HG03575 (cell line): ENCODE measurements around the gene FTH1.

Source experiments
- ATAC-seq: cut with Tn5 transposase; IDR thresholded peaks from one replicate; pipeline ENCODE4 v1.9.1; 2021; ENCODE audit not compliant: unreplicated experiment, insufficient number of reproducible peaks, low FRiP score; ENCODE audit errors: extremely low read depth

The FTH1 gene

DNA sequence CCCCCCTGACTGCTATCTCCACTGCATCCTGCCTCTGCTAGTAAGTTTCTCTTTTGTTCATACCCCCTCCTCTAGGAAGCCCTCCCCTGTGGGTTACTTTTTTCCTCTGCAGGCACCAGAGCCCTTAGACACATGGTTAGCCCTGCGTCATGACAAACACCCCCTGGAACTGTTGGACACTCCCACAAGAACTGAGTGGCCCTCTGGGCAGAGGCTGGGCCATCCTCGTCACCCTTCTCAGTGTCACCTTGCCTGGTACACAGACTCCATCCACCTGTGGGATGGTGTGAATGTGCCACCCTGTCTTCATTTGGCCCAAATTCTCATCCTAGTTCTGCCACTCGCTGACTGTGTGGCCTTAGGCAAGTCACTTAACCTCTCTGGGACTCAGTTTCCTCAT lies 46.0 kb downstream of the FTH1 start:
- ATAC-seq, result no peak

DNA sequence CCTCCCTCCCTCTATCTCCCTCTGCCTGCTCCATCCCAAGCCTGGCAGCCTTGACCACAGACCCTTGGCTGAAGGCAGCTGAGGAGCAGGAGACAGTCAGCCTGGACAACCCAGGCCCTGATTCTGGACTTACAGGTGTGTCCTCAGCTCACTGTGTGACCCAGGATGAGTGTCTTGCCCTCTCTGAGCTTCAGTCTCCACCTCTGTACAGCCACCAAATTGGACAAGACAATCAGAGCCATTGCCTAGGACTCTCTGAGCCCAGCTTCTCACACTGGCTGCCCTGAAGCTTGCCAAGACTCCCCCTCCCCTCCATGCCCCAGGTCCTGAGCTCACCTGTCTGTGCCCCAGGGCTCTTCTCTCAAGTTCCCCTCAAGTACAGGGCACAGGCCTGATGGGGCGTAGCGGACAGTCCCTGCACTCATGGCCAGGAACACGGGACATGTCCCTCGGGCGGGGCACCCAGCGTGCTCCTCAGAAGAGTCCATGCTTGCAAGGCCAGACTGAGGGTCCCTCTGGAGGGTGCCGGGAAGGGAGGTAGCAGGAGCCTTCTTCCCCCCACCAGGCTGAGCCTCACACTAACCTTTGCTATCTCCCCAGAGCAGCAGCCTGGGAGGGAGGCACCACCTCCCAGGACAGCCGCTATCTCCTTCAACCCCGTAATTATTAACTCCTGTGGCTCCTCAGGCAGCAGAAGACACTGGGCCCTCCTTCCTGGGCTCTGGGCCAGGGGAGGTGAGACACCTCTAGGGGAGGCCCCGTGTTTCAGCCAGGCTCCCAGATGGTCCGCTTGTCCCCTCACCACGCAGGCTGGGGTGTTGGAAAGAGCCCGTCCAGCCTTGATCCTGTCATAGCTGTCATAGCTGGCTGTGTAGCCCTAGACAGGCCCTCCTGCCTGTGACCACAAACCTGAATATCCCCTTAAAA lies 47.5 kb downstream of the FTH1 start:
- no peak for ATAC-seq

DNA sequence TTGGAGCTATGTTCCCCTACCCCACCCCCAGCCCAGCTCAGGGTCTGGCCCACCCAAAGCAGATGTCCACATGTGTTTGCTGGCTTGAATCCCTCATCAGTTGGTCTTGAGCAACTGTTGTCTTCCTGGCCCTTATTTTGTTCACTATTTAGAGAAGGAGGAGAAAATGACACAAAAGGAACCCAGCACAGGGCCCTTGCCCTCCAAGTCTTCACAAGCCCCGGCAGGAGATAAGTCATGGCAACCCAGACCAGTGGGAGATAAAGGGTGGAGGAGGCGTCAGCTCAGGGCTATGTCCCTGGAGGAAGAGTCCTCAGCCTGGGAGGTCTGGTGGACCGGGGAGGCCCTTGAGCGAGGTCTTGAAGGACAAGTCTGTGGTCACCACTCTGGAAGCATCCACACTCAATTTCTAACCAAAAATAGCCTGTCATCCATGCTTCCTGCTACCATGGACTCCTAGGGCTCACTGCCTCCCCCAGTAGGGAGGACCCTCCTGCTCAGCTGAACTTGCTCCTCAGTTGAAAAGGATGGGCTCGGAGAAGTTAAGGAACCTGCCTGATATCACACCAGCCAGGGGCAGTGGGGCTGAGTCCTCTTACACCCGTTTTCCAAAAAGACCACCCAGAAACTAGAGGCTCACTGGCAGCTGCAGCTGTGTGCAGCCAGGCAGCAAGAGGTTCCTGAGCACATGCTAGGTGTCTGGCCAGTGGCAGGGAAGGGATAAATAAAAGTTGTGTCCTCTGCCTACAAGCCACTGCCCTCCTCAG lies 48.3 kb downstream of the FTH1 start:
- no peak for ATAC-seq

DNA sequence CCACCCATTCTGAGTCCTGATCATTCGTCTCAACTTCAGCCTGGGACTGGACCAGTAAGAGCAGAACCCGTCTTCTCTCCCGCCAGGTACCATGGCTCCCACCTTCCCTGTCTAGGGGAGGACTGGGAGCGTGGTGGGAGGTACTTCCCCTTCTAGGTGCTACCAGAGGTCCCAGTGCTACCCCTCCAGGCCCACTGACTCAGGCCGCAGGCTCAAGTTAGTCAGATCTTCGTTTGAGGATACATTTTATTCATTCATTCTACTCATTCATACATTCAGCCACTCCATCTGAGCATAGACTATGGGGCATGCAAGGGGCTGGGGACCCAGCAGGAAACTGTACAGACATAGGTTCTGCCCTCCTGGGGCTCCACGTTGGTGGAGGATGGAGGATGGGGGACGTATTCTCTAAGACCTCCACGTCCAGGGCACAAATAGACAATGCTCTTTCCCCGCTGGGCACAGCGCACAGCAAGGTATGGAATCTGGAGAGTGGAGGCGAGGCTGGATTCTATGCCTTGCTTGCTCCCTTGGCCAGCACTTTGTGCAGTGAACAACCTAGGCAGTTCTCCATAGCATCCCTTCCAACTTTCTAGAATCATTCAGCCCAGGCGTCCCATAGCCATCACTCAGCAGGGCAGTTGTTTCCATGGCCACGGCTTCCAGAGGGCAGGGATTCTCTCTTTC lies 49.0 kb downstream of the FTH1 start:
- no peak for ATAC-seq

DNA sequence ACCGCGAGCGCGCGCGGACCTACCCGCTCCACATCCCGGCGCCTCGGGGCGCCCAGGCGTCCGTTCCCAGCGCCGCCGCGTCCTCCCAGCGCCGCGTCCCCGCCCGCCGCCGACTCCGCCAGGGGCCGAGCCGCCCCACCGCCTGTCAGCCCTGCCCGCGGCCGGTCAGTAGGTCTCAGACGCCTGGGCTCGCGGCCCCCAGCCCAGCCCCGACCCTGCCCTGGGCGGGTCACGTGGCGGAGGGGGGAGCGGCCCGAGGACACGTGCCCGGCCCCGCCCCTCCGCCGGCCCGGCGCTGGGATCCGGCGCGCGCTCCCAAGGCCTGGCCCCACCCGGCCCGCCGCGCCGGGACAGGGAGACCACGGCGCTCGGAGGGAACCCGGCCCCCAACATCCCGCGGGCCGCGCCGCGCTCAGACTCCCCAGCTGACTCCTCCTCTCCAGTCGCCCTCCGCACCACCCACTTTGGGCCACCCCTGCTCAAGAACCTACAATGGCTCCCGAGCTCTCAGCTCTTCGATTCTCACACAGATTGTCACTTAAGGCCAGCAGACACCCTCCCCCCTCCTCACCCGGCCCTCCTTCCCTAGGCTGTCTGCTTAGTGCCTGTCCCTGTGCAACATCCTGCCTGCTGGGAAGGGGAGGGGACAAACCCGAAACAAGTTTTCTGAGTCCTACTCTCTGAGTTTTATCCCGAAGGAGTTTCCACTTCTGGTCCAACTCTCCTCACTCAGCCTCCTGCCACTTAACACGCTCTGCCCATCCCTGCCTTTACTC lies 49.9 kb downstream of the FTH1 start, which contains the start of gene RAB3IL1:
Gene RAB3IL1, minus strand, starts transcription at position 233 of the 776 bp plus-strand sequence. Its CDS starts 199 bp downstream, at position 34.
- ATAC-seq, result no peak

DNA sequence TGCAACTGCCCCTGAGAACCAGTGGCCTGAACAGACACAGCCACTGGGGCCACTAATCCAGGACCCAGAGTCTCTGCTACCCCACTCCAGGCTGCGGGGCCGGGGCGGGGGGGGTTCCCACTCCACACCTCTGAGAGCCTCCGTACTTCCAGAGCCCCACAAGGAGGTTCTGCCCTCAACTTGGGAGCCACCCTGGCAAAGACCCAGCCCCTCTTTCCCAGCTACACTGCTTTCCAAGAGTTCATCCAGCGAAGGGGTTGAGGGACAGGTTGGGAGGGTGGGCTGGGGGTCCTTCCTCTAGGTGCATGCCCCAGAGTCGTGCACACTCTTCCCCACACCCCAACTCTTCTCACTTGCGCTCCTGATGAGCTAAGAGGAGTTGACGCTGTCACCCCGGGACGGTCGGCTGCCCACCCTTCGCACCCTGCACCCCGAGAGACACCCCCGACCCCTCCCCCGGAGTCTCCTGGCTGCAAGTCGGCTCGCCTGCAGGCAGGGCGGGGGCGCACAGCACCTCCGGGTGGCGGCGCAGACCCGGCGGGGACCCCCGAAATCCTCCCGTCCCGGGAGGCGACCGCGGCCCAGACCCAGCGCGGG lies 50.6 kb downstream of the FTH1 start:
- ATAC-seq, result no peak

DNA sequence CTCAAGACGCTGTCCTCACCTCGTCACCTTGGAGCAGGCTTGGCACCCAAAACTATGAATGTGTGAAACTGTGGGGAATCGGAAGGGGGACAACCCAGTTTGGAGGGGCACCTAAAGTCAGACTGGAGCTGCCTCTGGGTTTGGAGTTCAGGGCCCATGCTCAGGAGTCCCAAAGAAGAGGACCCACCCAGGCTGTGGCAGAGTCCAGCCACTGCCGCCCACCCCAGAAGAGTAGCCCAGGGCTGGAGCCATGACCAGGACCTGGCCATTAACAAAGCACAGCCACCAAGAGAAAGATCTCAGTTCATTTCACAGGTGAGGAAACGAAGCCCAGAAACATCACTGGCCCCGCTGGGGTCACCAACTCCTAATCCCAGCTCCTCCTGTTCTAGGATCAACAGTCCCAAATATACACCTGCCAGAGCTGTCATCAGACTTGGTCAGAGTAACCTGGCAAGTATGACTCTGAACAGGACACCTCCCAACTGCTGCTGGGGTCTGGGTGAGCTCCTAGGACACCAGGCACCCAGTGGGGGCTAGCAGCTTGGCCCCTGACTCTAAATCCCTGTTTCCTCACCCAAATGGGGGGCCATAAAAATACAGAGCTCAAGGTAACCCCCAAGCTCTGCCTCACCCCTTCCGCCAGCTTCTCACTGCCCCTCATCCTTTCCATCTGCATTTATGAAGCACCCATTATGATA lies 52.8 kb downstream of the FTH1 start:
- ATAC-seq, result no peak
